ENCODE results near the gene ZNF385A. TPM values are rescaled to one million over a fixed set of nuclear protein-coding genes. Genes with fewer than 3 reads are reported as not detected.

Gene ZNF385A
- total RNA-seq, 1 donor from 2014 or later, result 15.6 TPM

DNA sequence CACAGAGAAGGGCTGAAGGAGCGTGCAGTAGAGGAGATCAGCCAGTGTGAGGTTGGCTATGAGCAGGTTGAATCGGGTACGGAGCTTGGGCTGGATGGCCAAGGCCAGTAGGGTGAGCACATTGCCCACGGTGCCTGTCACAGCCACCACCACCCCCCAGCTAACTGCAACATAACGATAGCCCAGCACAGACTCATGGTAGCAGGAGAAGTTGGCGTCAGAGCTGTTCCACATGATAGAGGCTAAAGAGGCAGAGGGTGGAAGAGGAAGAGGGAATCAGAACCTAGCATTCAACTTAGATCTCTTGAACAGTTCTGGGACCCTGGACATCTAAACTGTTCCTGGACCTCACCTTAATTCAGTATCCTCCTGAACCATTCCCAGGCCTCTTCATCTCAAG is 20.9 kb downstream of the ZNF385A start:
- Mint-ChIP-seq H3K27me3 (peaks cover 38% of the 10 kb centered on the region), H3K9me3 (ENCODE audit: low read depth) (no peaks in the 10 kb centered on the region), H3K4me3 (ENCODE audit: low read depth) (no peak overlapping the region), H3K4me1 (ENCODE audit: low read depth) (peaks cover 6% of the 10 kb centered on the region), H3K27ac (no peak overlapping the region), H3K36me3 (ENCODE audit: insufficient read depth) (no peaks in the 10 kb centered on the region)
- TF ChIP-seq, protein P1, sequence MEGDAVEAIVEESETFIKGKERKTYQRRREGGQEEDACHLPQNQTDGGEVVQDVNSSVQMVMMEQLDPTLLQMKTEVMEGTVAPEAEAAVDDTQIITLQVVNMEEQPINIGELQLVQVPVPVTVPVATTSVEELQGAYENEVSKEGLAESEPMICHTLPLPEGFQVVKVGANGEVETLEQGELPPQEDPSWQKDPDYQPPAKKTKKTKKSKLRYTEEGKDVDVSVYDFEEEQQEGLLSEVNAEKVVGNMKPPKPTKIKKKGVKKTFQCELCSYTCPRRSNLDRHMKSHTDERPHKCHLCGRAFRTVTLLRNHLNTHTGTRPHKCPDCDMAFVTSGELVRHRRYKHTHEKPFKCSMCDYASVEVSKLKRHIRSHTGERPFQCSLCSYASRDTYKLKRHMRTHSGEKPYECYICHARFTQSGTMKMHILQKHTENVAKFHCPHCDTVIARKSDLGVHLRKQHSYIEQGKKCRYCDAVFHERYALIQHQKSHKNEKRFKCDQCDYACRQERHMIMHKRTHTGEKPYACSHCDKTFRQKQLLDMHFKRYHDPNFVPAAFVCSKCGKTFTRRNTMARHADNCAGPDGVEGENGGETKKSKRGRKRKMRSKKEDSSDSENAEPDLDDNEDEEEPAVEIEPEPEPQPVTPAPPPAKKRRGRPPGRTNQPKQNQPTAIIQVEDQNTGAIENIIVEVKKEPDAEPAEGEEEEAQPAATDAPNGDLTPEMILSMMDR (IDR thresholded peaks at IDR 0.05; ENCODE audit: unreplicated experiment), result no peak
- no peak for DNase-seq (ENCODE audit: low spot score, unreplicated experiment)

DNA sequence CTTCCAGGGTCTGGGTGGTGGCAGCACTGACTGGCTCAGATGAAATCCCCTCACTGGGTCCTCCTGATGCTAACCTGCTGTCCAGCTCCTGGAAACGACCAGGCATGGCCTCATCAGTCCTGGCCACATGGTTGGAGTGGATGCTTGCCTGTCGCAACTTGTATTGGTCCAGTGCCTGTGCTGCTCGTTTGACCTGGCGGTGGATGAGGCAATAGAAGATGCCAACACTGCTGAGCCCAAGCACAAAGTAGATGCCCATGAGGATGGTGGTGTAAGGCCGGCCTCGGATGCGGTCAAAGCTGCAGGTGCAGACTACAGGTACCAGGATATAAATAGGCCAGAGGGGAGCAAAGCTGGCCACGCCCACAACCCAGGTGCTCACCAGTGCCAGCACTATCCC is 21.5 kb downstream of the ZNF385A start:
- no peak overlapping the region for H3K4me3 Mint-ChIP-seq (ENCODE audit: low read depth)
- no peaks in the 10 kb centered on the region for H3K36me3 Mint-ChIP-seq (ENCODE audit: insufficient read depth)
- DNase-seq (ENCODE audit: low spot score, unreplicated experiment), result no peak
- TF ChIP-seq, protein P1 (IDR thresholded peaks at IDR 0.05; ENCODE audit: unreplicated experiment), result no peak
- no peak overlapping the region for H3K27ac Mint-ChIP-seq
- H3K4me1 Mint-ChIP-seq (ENCODE audit: low read depth), result peaks cover 6% of the 10 kb centered on the region
- no peaks in the 10 kb centered on the region for H3K9me3 Mint-ChIP-seq (ENCODE audit: low read depth)
- peaks cover 33% of the 10 kb centered on the region for H3K27me3 Mint-ChIP-seq

DNA sequence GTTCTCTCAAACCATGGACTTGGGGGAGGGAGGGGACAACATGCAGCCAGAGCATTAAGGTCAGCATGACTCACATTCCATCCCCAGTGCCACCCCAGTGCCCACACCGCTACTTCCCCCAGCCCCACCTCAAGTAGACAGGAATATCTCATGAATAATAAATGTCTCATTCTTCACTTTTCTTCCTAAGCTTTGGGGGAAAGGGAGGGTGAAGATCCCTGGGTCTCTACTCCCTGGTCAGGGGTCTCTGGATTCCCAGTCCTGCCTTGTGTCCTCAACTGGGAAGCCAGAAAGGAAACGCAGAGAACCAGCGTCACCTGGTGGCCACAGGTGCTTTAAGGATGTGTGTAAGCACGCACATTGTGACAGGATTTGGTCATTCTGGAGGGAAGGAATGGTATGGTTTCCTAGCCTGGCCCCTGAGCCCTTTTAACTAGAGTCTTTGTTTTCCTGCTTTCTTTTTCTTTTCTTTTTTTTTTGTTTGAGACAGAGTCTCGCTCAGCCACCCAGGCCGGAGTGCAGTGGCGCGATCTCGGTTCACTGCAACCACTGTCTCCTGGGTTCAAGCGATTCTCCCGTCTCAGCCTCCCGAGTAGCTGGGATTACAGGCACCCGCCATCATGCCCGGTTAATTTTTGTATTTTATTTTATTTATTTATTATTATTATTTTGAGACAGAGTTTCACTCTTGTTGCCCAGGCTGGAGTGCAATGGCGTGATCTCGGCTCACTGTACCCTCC is 23.6 kb downstream of the ZNF385A start:
- Mint-ChIP-seq H3K9me3 (ENCODE audit: low read depth) (no peaks in the 10 kb centered on the region), H3K36me3 (ENCODE audit: insufficient read depth) (no peaks in the 10 kb centered on the region), H3K4me3 (ENCODE audit: low read depth) (no peak overlapping the region), H3K27ac (peak overlapping the region; percentile 88), H3K27me3 (peaks cover 20% of the 10 kb centered on the region), H3K4me1 (ENCODE audit: low read depth) (peaks cover 15% of the 10 kb centered on the region)
- TF ChIP-seq, protein P1 (IDR thresholded peaks at IDR 0.05; ENCODE audit: unreplicated experiment), result peak; percentile 94
- DNase-seq (ENCODE audit: low spot score, unreplicated experiment), result peak; percentile 79

- no peak overlapping the region for H3K4me3 Mint-ChIP-seq (ENCODE audit: low read depth)
- no peak for DNase-seq (ENCODE audit: low spot score, unreplicated experiment)
- TF ChIP-seq, protein P1 (IDR thresholded peaks at IDR 0.05; ENCODE audit: unreplicated experiment), result no peak
- peak overlapping the region; percentile 88 for H3K27ac Mint-ChIP-seq
- H3K27me3 Mint-ChIP-seq, result peaks cover 19% of the 10 kb centered on the region
- peaks cover 24% of the 10 kb centered on the region for H3K4me1 Mint-ChIP-seq (ENCODE audit: low read depth)
- no peaks in the 10 kb centered on the region for H3K36me3 Mint-ChIP-seq (ENCODE audit: insufficient read depth)
- H3K9me3 Mint-ChIP-seq (ENCODE audit: low read depth), result no peaks in the 10 kb centered on the region
These were observed 24.7 kb downstream of the ZNF385A start for GRCh38 chr12:54359762-54360351.

GRCh38 chr12:54358945-54359761 is 25.4 kb downstream of the ZNF385A start:
- Mint-ChIP-seq H3K4me3 (ENCODE audit: low read depth) (no peak overlapping the region), H3K27me3 (peaks cover 12% of the 10 kb centered on the region), H3K36me3 (ENCODE audit: insufficient read depth) (no peaks in the 10 kb centered on the region), H3K27ac (no peak overlapping the region), H3K9me3 (ENCODE audit: low read depth) (no peaks in the 10 kb centered on the region), H3K4me1 (ENCODE audit: low read depth) (peaks cover 27% of the 10 kb centered on the region)
- peak; percentile 87 for DNase-seq (ENCODE audit: low spot score, unreplicated experiment)
- TF ChIP-seq, protein P1 (IDR thresholded peaks at IDR 0.05; ENCODE audit: unreplicated experiment), result no peak
